Measurements from ENCODE around the gene STAP2.
"Not testable (repeated sequence)": the region's sequence is repeated elsewhere in the genome, so short reads cannot be mapped to it uniquely, and the experiment has no call there.

The STAP2 gene

DNA sequence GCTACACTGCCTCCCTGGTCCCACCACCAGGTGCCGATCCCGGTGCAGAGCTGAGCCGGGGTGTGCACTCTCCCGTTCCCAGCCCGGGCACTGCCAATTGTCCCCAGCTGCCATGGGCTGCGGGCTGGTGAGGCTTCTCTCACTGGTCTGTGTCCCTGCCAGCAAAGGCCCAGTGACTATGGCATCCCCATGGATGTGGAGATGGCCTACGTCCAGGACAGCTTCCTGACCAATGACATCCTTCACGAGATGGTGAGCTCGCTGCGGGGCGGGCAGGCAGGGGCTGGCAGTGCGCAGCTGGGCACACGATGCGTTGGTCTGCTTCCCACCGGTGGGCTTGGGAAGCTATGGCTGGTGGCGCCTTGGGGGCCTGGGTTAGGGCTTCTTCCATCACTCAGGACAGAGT lies 19.3 kb upstream of the STAP2 start:
- no peak for DNase-seq (ENCODE audit: low spot score)

DNA sequence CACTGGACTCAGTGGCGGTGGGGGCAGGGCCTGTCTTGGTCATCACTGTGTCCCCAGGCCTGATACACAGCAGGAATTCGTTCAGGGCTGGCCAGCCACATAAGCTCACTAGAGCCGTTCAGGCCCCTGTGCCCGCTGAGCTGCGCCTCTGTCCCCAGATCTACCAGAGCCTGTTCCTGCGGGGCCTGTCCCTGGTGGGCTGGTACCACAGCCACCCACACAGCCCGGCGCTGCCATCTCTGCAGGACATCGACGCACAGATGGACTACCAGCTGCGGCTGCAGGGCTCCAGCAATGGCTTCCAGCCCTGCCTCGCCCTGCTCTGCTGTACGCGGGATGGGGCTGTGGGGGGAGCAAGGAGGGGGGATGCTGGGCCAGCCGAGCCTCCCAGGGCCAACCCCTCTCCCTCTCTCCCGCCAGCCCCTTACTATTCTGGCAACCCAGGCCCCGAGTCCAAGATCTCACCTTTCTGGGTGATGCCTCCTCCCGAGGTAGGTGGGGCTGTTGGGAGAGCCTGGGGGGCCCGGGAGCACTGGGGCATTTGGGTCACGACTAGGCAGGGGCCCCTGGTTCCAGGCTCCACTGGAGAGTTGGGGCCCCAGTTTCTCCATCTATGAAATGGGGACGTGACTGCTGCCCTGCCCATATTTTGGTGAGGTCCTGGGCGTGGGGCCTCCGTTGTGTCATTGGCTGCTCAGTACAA lies 18.6 kb upstream of the STAP2 start:
- DNase-seq (ENCODE audit: low spot score) = no peak

DNA sequence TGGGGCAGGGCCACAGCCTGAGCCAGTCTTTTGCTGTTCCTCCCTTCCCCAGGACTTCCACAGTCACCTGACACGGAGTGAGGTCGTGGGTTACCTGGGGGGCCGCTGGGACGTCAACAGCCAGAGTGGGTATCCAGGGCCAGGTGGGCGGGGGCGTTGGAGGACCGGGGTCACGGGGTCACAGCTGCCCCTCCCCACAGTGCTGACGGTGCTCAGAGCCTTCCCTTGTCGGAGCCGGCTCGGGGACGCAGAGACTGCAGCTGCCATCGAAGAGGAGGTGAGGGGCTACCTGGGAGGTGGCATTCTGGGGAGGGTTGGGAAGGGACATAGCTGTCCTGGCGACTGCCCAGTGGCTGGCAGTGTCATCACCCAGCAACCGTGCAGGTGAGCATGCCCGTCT lies 16.3 kb upstream of the STAP2 start:
- DNase-seq (ENCODE audit: low spot score) = no peak

DNA sequence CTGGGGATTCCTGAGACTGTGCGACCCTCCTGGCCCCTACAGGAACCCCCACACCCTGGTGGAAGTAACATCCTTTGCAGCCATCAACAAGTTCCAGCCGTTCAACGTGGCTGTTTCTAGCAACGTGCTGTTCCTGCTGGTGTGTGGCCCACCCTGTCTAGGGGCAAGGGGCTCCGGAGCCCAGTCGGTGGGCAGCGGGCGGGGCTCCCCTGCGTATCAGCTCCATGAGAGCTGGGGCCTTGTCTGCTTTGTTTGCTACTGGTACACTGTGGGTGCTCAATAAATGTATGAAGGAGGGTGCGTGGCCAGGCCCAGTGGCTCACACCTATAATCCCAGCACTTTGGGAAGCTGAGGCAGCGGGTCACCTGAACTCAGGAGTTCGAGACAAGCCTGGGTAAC lies 15.7 kb upstream of the STAP2 start:
- DNase-seq (ENCODE audit: low spot score) = no peak

- peak; percentile 79 for DNase-seq (ENCODE audit: low spot score)
These were observed 14.1 kb upstream of the STAP2 start for GRCh38 chr19:4352701-4353121.

GRCh38 chr19:4350726-4351125 lies 12.1 kb upstream of the STAP2 start:
- peak; percentile 29 for DNase-seq (ENCODE audit: low spot score)

GRCh38 chr19:4350111-4350510 lies 11.5 kb upstream of the STAP2 start:
- no peak for DNase-seq (ENCODE audit: low spot score)

DNA sequence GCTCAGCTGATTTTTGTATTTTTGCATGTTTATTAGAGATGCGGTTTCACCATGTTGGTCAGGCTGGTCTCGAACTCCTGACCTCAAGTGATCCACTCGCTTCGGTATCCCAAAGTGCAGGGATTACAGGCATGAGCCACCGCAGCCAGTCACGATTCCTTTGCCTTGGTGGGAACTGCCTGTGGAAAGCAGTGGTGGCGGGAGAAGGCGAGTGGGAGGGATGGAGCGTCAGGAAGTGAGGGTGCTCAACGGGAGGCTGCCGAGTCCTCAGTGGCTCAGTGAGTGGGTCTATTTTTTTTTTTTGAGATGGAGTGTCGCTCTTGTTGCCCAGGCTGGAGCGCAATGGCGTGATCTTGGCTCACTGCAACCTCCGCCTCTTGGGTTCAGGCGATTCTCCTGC lies 10.6 kb upstream of the STAP2 start:
- DNase-seq (ENCODE audit: low spot score) = not testable (repeated sequence)

GRCh38 chr19:4347521-4347920 lies 8.9 kb upstream of the STAP2 start:
- no peak for DNase-seq (ENCODE audit: low spot score)

DNA sequence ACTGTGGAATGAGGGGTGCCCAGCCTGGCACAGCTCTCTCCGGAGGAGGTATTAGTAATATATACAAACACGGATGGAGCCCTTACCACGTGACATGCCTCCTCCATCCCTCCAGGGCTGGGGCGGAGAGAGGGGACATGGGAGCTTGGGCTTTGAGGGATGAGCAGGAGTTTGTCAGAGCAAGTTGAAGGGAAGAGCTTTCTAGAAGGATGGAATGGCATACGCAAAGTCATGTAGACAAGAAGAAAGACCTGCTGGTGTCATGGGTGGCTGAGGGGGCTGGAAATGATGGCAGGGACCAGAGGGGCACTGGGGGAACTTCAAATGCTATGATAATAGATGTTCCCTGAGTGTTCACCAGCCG lies 7.4 kb upstream of the STAP2 start:
- no peak for DNase-seq (ENCODE audit: low spot score)

DNA sequence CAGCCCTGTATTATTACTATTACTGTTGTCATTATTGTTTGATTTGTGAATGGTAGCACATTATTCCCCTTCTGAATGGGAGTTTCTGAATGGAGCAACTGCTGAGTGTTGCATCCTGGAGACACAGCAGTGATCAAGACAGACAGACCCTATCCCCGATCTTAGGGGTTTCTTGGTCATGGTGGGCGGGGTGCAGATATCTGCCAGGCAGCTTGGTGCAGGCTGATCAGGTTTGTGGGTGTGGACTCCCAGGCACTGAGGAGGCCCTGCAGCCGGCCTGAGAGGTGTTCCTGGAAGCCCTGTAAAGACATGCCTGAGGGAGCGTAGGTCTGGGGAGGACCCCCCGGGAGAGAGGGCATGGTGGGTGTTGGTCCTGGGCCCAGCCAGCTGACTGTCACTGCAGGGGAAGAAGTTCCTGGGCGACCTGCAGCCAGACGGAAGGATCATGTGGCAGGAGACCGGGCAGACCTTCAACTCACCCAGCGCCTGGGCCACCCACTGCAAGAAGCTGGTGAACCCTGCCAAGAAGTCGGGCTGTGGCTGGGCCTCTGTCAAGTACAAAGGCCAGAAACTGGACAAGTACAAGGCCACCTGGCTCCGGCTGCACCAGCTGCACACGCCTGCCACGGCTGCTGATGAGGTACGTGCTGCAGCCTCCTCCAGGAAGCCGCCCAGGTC lies 6.9 kb upstream of the STAP2 start:
- no peak for DNase-seq (ENCODE audit: low spot score)

DNA sequence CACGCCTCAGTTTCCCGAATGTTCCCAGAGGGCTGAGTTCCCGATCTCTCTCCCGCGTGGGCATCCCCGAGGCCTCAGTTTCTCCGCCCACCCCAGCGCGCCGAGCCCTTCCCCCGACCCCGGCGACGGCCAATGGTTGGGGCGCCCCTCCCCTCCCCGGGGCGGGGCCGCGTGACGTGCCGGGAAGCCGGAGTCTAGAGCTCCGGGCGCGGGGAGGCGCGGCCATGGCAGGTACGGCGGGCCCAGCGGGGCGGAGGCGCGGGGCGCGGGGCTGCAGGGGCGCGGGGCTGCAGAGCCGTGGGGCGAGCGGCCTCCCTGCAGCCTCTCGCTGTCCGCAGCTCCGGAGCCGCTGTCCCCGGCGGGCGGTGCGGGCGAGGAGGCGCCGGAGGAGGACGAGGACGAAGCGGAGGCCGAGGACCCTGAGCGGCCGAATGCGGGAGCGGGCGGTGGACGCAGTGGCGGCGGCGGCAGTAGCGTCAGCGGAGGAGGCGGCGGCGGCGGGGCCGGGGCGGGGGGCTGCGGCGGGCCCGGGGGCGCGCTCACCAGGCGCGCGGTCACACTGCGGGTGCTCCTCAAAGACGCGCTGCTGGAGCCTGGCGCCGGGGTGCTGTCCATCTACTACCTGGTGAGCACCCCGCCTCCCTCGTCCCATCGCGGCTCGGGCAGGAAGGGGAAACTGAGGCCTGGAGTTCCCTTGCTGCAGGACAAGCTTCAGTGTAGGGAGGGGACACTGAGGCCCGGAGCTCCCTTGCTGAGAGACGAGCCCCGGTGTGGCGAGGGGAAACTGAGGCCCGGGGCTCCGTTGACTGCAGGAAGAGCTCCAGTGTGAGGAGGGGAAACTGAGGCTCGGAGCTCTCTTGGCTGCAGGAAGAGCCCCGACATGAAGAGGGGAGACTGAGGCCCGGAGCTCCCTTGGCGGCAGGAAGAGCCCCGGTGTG lies 5.0 kb upstream of the STAP2 start, which contains the start of gene MPND:
TSS of gene MPND (plus strand) at position 193 of the 938 bp plus-strand sequence. CDS start at position 225, 32 bp downstream.
- DNase-seq (ENCODE audit: low spot score) = peak; percentile 95

DNA sequence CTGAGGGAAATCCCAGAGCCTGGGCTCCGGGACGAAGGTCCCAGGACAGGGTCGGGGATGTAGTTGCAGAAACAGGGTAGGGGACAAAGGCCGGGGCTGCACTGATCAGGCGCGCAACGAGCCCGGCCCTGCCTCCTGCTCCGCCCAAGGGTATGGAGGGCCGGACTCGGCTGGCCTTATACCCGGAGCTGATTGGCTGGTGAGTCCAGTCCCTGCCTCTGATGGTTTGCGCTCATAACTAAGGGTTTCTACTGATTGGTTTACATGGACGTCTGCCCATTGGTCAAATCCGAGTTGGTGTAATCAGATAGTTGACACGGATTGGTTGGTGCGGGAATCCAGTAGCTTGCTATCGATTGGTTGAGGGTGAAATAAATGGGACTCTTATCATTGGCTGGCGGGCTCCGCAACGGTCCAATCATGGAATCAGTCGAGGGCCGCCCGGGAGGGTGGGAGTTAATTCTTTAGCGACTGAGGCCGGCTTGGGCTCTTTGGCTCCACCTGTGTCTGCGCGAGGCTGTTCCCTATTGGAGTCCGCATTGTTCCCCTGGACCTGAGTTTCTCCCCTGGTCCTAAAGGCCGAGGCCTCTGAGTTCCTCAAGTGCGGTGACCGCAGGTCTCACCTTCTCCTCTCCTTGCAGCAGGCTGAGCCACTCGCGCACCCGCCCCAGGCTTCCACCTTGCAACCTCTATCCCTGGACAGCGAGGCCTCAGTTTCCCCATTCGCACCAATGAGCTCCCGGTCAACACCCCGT lies 4.2 kb upstream of the STAP2 start:
- peak; percentile 92 for DNase-seq (ENCODE audit: low spot score)

DNA sequence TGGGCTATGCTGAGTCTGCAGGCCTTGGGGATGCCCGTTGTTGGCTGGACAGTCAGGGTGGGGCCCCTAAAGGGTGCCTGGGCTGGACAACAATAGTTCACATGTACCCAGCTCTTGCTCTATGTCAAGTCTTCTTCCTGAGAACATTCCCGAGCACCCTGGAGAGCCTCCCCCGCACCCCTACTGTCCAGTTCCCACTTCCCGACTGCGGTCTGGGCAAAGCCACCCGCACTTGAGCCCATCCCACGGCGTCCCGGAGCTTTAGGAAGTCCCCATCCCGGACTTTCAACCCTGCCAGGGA lies 3.6 kb upstream of the STAP2 start:
- DNase-seq (ENCODE audit: low spot score) = no peak

GRCh38 chr19:4337906-4338440 lies 654 bp downstream of the STAP2 start:
- DNase-seq (ENCODE audit: low spot score) = no peak

- no peak for DNase-seq (ENCODE audit: low spot score)
These were observed 3.6 kb downstream of the STAP2 start for GRCh38 chr19:4334929-4335570.

DNA sequence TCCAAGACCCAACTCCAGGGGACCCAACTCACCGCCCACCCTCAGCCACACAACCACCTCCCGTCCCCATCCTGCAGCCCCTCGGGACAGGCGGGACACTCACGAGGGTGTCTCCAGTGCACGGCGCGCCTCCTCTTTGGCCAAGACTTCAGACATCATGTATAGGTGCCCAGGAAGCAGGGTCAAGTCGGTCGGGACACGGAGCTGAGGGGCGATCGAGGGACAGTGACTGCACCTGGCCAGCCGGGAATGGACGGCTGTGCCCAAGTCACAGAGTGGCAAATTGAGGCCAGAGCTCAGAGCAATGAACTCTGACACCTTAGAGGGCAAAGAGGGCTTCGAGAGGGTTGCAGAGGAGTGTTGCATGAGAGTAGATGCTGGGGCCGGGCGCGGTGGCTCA lies 8.8 kb downstream of the STAP2 start:
- no peak for DNase-seq (ENCODE audit: low spot score)

- peak; percentile 60 for DNase-seq (ENCODE audit: low spot score)
These were observed 9.5 kb downstream of the STAP2 start for GRCh38 chr19:4328991-4329681.

DNA sequence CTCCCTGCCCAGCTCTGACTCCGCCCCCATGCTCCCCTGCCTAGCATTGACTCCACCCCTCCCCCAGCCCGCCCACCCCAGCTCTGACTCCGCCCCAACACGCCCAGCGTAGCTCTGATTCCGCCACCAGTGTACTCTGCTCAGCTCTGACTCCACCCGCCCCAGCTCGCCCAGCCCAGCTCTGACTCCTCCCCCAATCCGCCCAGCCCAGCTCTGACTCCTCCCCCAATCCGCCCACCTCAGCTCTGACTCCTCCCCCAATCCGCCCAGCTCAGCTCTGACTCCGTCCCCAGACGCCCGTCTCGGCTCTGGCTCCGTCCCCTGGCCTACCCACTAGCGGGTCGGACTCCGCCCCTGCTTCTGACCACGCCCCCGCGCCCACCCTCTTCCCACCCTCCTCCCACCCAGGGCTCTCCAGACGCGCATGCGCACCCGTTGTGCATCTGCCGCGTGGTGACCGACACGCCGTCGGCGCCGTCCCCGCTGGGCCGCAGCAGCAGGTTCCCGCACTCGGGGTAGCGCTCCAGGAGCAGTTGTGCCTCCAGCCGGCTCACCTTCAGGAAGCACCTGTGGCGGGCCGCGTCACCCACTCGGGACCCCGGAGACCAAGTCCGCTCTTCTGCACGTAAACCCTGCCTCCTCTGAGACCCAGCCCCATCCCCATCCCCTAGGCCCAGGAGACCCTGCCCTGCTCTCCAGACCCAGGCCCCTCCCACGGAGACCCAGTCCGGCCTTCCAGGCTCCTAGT lies 10.2 kb downstream of the STAP2 start:
- DNase-seq (ENCODE audit: low spot score) = peak; percentile 95

DNA sequence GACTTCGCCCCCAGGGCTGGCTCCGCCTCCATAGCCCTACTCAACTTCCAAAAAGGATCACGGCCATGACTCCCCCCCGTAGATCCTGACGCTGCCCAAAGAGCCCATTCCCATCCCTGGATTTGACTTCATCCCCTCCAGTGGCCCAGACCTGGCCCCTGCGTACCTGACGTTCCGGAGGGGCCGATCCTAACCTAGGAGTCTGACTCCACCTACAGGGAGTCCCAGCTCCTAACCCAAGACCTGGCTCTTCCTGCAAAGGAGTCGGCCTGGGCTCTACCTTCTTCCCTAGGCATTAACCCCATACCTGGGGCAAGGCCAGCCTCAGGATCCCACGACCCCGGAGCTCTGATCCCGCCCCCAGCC lies 10.8 kb downstream of the STAP2 start:
- no peak for DNase-seq (ENCODE audit: low spot score)

All from D341Med (cell line).